ENCODE data around the gene MFSD2A.
"Not testable (repeated sequence)": the region's sequence is repeated elsewhere in the genome, so short reads cannot be mapped to it uniquely, and the experiment has no call there.

Gene MFSD2A

DNA sequence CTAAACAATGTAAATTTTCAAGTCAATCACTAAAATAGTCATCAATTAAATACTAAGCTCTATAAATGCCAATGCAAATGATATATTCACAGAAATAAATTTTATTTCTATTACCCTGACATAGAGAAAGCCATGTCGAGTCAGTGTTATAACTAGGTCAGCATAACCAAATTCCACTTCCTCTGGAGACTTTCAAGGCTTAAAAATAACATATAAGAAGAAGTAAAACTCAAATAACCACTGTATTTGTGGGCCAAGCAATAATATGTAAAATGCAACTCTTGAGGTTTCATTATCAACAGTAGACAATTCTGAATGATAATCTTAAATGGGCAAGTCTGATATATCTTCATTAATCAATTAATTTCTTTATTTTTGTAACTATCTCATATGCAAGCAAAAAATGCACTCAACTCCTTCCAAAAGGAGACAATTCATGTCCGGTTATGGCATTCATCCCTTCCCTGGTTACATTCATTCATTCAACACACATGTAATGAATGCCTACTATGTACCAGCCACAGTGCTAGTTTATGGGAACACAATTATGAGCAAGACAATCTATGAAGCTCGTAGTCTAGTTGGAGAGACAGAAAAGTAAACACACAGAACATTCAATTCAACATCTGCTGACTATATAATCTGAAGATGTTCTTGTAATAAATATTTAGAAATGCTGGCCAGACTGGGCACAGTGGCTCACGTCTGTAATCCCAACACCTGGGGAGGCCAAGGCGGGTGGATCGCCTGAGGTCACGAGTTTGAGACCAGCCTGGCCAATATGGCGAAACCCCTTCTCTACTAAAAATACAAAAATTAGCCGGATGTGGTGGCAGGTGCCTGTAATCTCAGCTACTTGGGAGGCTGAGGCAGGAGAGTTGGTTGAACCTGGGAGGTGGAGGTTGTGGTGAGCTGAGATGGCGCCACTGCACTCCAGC lies 48.5 kb downstream of the MFSD2A start:
- no peak for DNase-seq (ENCODE audit: low spot score)

DNA sequence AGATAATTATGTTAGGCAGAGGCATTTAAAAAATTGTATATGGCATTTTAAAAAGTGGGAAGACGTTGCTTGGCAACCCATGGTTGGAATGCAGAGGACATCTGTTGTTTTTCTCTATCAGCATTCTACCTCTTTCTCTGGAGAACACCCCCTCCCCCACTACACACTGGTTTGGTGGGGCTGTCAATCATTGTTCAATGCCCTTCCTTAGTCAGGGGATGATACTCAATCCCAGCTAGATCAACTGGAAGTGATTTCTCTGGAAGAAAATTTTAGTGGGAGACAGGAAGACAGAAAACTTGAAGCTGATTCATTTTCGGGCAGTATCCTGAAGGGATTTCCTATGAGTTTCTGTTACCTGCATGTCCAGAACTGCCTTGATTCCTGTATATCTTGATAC lies 49.9 kb downstream of the MFSD2A start:
- peak; percentile 50 for DNase-seq (ENCODE audit: low spot score)

DNA sequence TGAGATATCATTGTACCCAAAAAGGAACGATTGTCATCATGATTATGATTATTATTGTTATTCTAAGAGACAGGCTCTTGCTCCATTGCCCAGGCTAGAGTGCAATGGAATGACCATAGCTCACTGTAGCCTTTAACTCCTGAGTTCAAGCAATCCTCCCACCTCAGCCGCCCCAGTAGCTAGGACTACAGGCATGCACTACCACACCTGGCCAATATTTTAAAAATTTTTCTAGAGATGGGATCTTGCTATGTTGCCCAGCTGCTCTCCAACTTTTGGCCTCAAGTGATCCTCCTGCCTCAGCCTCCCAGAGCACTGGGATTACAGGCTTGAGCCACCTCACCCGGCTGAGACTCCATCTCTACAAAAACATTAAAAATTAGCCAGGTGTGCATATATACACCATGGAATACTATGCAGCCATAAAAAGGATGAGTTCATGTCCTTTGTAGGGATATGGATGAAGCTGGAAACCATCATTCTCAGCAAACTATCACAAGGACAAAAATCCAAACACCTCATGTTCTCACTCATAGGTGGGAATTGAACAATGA lies 52.6 kb downstream of the MFSD2A start:
- DNase-seq (ENCODE audit: low spot score): not testable (repeated sequence)

DNA sequence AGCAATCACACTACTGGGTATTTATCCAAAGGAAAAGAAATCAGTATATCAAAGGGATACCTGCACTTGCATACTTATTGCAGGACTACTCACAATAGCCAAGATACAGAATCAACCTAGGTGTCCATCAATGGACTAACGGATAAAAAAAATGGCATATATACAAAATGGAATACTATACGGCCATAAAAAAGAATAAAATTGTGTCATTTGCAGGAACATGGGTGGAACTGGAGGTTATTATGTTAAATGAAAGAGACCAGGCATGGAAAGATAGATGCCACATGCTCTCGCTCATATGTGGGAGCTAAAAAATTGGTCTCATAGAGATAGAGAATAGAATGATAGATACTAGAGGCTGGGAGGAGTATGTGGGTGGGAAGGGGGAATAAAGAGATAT lies 56.3 kb downstream of the MFSD2A start:
- DNase-seq (ENCODE audit: low spot score): no peak

DNA sequence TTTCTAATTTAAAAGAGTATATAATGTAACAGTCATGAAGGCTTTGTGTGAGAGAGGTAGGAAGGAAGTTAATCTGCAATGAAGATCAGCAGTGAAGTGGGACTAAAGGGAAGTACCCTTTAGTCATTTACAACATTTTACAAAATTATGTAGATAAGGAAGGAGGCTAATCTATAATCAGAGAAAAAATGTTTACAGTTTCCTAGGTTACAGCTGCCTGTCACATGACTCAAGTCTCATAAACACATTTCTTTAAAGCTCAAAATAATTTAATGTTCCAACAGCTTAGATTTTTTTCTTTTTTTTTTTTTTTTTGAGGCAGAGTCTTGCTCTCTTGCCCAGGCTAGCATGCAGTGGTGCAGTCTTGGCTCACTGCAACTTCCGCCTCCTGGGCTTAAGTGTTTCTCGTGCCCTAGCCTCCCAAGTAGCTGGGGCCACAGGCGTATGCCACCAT lies 59.3 kb downstream of the MFSD2A start:
- DNase-seq (ENCODE audit: low spot score): no peak

DNA sequence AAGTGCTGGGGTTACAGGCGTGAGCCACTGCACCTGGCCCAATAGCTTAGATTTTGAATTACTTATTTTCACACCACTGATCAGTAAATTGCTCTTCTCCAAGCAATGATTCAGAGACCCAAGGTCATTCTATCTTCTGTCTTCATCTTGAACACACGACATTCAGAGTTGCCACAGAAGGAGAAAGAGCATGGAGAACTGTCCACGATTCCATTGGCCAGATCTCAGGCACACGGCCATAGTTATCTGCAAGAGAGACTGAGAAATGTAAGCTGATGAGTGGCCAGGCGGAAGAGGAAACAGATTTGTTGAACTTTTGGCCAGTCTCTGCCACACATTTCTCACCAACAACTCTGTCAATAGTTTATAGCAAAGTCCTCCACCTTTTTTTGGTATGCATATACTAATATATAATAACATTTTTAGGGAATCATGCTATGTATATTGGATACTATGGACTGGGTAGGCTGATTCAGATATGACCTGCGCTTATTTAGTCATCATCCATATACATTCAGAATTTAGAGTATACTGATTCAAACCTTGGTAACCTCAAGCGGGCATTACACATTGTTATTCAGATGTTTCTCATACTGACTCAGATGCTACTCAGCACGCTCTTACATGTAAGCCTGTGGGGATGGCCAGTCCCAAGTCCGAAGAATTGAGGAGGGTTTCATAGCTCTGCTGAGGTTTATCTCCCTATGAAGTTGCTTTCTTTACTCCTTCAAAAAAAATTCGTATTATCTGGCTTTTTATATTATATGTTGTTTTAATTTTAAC lies 60.1 kb downstream of the MFSD2A start:
- DNase-seq (ENCODE audit: low spot score): no peak

DNA sequence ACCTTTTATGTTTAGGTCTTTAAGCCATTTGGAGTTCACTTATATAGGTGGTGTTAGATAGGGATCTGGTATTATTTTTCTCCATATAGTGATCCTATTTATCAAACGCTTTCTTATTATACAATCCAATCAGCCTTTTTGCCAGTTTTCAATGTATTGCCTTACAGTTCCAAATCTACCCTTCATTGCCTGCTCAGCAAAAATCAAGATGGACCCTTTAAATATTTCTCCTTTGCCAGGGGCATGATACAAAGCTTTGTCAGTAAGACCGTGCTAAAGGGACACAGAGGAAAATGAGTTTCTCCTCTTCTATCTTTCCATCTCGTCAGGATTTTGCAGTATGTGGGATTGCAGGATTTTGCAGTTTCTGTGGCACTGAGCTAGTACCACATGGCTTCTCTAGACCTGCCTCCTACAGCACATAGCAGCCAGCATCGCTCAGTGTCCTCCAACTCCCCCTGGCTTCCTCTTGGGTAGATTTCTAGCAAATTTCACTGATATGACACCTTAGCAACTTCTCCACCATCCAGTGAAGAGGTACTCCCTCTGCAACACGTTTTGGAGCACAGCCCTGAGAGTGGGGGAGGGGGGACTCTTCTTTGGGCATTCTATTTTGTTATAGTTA lies 63.1 kb downstream of the MFSD2A start:
- DNase-seq (ENCODE audit: low spot score): peak; percentile 36
